ENCODE results near the gene FAM156A. TPM values are rescaled to one million over a fixed set of nuclear protein-coding genes. Genes with fewer than 3 reads are reported as not detected.
"Not testable (repeated sequence)": the region's sequence is repeated elsewhere in the genome, so short reads cannot be mapped to it uniquely, and the experiment has no call there.

The FAM156A gene
- 25.3 TPM for polyA plus RNA-seq (2013, experiment 1 of 2; ENCODE audit: insufficient read length)
- 23.9 TPM for polyA plus RNA-seq (2013, experiment 2 of 2; ENCODE audit: insufficient read length)

DNA sequence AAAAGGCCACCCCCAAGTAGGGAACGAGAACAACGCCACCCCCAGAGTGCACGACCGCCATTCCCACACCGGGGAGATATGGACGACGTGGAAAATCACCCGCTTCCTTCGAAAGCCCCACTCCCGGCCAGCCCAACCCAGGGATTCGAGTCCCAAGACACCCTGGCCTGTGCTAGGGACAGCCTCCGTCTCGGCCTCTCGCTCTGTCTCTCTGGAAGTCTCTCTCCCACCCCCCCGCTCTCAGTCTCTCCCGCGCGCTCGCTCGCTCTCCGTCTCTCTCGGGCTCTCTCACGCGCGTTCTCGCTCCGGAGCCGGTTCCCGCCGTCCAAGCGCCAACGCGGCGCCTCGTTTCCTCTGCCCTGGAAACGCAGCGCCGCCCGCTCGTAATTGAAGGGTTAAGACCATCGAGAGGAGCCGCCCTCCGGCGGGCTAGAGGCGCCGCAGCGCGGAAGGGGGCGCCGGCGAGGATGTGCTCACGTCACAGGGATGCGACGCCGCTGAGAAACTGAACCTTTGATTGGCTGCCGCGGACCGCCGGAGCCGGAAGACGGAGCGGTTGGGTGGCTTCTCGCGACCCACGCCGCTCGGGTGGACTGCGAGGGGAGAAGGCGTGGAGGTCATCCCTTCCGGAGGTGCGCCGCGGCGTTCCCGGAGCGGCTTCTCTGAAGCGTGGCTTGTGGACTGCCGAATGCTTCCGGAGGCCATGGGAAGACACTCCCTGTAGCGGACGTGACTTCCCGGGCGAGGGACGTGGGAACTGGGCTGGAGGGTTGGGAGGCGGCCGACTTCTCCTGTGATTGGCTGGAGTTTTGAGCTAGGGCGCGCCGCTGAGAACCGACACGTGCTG, at the start of gene FAM156A:
Gene FAM156A, minus strand, starts transcription at position 406 of the 847 bp plus-strand sequence. CDS start 9,930 bp downstream, outside the sequence.
- DNase-seq, result not testable (repeated sequence)

DNA sequence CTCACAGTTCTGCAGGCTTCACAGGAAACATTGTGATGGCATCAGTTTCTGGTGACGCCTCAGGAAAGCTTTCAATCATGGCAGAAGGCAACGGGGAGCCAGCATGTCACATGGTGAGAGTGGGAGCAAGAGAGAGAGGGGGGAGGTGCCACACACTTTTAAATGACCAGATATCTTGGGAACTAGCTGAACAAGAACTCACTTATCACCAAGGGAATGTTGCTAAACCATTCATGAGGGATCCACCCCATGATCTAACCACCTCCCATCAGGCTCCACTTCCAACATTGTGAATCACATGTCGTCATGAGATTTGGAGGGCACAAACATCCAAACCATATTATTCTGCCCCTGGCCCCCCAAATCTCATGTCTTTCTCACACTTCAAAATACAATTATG, 47.0 kb upstream of the FAM156A start:
- DNase-seq, result no peak

DNA sequence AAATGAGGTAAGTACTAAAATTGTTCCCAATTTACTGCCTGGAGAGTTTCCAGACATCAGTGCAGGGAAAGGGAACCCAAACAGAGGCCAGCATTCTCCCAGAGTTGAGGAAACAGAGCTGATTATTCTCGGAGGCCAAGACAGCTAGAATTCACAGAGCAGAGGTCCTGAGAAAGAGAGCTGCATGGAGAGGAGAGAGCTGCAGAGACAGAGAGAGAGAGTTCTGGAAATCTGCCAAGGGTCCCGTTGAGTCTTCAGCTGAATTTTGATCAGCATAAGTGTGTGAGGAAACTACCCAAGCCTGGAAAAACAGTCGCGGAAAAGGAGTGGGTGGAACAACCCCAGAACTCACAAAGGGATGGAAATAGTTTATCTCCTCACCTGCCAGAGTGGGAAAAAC, 46.5 kb upstream of the FAM156A start:
- no peak for DNase-seq

GRCh38 chrX:53004038-53004437, 45.7 kb upstream of the FAM156A start:
- DNase-seq, result no peak

DNA sequence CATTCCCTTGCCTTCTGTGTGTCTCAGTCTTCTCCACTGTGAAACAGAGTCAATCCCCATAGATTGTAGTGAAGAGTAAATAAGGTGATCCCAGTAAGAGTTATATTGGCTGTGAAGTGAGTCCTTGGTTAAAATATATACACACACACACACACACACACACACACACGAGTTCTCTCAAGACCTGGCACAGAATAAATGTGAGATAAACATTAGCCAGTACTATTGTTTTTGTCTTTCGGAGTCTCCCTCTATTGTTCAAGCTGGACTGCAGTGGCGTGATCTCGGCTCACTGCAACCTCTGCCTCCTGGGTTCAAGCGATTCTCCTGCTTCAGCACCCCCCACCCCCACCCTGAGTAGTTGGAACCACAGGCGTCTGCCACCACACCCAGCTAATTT, 44.8 kb upstream of the FAM156A start:
- DNase-seq, result no peak

- DNase-seq, result no peak
These were observed 43.6 kb upstream of the FAM156A start for GRCh38 chrX:53001958-53002357.

DNA sequence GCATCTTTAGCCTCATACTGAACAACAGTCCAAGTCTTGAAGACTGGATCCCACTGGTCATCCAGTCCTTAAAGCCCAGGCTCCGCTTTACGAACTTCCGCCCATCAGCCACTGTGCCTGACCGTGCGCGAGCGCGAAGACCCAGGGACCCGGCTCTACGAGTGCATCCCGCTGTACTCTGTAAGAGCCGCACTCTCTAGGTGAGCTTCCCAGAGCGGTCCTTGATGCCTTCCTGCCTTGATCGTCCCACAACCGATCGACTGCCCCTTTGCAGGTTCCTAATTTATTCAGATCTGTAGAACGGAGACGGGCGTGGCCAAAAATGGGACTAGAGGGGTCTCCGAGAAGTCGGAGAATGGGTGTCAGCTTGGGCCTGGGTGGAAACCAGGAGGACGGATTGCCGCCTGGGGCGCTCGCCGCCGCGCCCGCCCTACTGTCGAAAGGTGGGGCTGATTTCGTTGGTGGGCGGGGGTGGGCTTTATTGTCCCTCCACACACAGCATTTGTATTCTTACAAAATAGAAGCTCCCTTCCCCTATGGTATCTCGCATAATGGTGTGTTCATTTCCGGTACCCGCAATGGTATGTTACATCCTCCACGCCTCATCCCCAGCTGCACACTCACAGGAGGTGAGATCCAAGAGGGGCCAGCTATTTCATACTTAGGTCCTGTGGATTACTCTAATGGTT, 42.3 kb upstream of the FAM156A start:
- no peak for DNase-seq

- DNase-seq, result no peak
These were observed 37.6 kb upstream of the FAM156A start for GRCh38 chrX:52995987-52996331.

- DNase-seq, result peak; percentile 96
These were observed 37.0 kb upstream of the FAM156A start for GRCh38 chrX:52995135-52995986.

GRCh38 chrX:52990848-52991247, 32.5 kb upstream of the FAM156A start:
- no peak for DNase-seq

DNA sequence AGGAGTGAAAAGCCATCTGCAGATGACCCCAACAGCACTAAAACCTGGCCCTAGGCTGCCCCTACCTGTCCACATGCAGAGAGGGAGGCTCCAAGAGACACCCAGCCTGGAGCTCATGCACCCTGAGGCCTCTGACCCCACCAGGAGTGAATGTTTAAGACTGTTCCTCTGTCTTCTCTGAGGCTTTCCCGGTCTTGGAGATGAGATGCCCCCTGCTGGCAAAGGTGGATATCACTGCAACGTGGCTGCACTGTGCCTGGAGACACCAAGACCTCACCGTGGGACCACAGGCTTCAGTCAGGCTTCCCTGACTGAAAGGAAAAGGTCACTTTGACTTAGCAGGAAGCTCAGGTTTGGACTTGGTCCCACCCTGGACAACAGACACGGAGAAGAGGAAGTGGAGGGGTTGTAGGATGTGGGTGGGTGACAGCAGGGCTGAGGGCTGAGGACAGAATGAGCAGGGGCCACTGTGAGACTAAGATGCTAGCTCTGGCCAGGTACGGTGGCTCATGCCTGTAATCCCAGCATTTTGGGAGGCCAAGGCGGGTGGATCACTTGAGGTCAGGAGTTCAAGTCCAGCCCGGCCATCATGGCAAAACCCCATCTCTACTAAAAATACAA, 31.8 kb upstream of the FAM156A start:
- DNase-seq, result peak; percentile 64

GRCh38 chrX:52988985-52989917, 30.9 kb upstream of the FAM156A start:
- no peak for DNase-seq

- no peak for DNase-seq
These were observed 25.1 kb upstream of the FAM156A start for GRCh38 chrX:52983321-52984000.

GRCh38 chrX:52979993-52980392, 21.7 kb upstream of the FAM156A start:
- DNase-seq, result no peak

GRCh38 chrX:52979568-52979967, 21.2 kb upstream of the FAM156A start:
- no peak for DNase-seq

- DNase-seq, result no peak
These were observed 19.6 kb upstream of the FAM156A start for GRCh38 chrX:52977953-52978352.

DNA sequence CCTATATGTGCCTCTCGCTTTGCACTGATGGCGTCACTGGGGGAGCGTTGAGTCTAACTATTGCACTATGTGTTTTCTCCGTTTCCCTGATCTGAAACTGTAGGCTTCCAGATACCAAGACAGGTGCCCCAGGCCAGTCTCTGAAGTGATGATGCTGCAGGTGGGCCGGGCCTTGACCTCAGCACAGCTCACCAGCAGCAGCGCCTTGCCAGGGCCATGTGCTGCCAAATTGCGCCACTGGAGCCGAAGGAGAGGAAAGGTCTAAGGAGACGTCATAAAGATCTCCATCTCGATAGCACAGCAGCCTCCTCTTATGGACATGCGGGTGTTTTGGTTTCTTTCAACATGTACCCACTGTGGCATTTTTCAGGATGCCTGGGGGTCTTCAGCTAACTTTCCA, 17.3 kb upstream of the FAM156A start:
- not testable (repeated sequence) for DNase-seq

- DNase-seq, result not testable (repeated sequence)
These were observed 16.1 kb upstream of the FAM156A start for GRCh38 chrX:52974336-52974992.

DNA sequence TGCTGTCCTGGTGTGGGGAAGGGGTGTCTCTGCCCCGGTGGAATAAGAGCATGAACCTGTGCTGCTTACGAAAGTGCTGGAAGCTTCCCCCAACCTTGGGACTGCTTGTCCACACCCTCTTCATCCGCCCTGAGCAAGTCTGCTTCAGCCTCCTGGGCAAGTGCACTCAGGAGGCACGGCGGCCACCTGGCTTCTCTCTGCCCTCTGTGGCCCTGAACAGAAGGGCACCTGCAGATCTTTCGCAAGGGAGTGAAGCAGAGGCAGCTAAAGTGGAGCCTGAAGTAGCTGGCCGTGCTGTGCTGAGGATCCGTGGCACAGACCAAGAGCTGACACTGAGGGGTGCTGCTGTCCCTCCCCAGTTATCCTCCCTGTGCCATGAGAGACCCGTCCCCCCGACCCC, 9.6 kb upstream of the FAM156A start:
- not testable (repeated sequence) for DNase-seq

Measured in fibroblast of skin of back (primary cell).